Prostate gland (tissue), 2 donors: ENCODE data around the gene CHI3L1.

Experiments used
- CTCF ChIP-seq, 4 experiments: fragments of 200-600 bp in 2 of 4; fragments of 450-650 bp in 2 of 4; sonication (generic) in 2 of 4; IDR thresholded peaks; 1 replicate in 3 of 4; 2 replicates in 1 of 4; pipeline ENCODE4 v1.5.1; 2016 to 2019; ENCODE audit warnings: antibody characterized with exemption in 4 of 4, mild to moderate bottlenecking in 2 of 4, moderate library complexity in 2 of 4
- POLR2A ChIP-seq: fragments of 450-650 bp; IDR thresholded peaks from one replicate; pipeline ENCODE4 v1.6.1; 2016; ENCODE audit warnings: antibody characterized with exemption, mild to moderate bottlenecking

GRCh38 chr1:203178083-203178482 is 8.4 kb downstream of the CHI3L1 start:
- TF ChIP-seq CTCF (IDR thresholded peaks at IDR 0.05) (no peak), POLR2A (no peak)
